ENCODE results near the gene RNF26.

RNF26 gene

GRCh38 chr11:119347242-119347641 is 12.9 kb downstream of the RNF26 start:
- no peaks in the 10 kb centered on the region for H3K36me3 ChIP-seq (ENCODE audit: insufficient read depth, low read length)
- WGBS: 90% methylated on average over 2 of the region's 2 CpGs
- no peaks in the 10 kb centered on the region for H3K4me1 ChIP-seq (ENCODE audit: insufficient read depth, low read length)
- H3K27me3 ChIP-seq (ENCODE audit: insufficient read depth, low read length): peaks cover 14% of the 10 kb centered on the region
- no peak overlapping the region for H3K27ac ChIP-seq (ENCODE audit: low read depth, low read length)
- no peak overlapping the region for H3K9ac ChIP-seq (ENCODE audit: low read depth, low read length)
- H3K9me3 ChIP-seq (ENCODE audit: insufficient read depth, low read depth, low read length): no peaks in the 10 kb centered on the region
- H3K4me3 ChIP-seq (ENCODE audit: low read length): no peak overlapping the region

- Histone ChIP-seq H3K9me3 (ENCODE audit: insufficient read depth, low read depth, low read length) (no peaks in the 10 kb centered on the region), H3K9ac (ENCODE audit: low read depth, low read length) (no peak overlapping the region), H3K4me3 (ENCODE audit: low read length) (no peak overlapping the region), H3K36me3 (ENCODE audit: insufficient read depth, low read length) (no peaks in the 10 kb centered on the region), H3K4me1 (ENCODE audit: insufficient read depth, low read length) (no peaks in the 10 kb centered on the region), H3K27ac (ENCODE audit: low read depth, low read length) (no peak overlapping the region), H3K27me3 (ENCODE audit: insufficient read depth, low read length) (peaks cover 10% of the 10 kb centered on the region; the same call in 1 of the 2 replicates)
- WGBS: 87% methylated on average over 15 of the region's 16 CpGs
These were observed 13.7 kb downstream of the RNF26 start for GRCh38 chr11:119347940-119348605.

- H3K4me1 ChIP-seq (ENCODE audit: insufficient read depth, low read length): no peaks in the 10 kb centered on the region
- WGBS: 92% methylated on average over 6 of the region's 6 CpGs
These were observed 16.0 kb downstream of the RNF26 start for GRCh38 chr11:119350302-119350701.

GRCh38 chr11:119351232-119351631 is 16.9 kb downstream of the RNF26 start:
- no CpG with 5 or more reads among the region's 2 CpGs for WGBS
- Histone ChIP-seq H3K27me3 (ENCODE audit: insufficient read depth, low read length) (peaks cover 8% of the 10 kb centered on the region; the same call in 1 of the 2 replicates), H3K4me1 (ENCODE audit: insufficient read depth, low read length) (peaks cover 5% of the 10 kb centered on the region; the same call in 1 of the 2 replicates)

More at GRCh38 chr11:119350302-119350701, 16.0 kb downstream of the RNF26 start:
- no peak overlapping the region for H3K27ac ChIP-seq (ENCODE audit: low read depth, low read length)
- no peaks in the 10 kb centered on the region for H3K9me3 ChIP-seq (ENCODE audit: insufficient read depth, low read depth, low read length)
- no peak overlapping the region for H3K9ac ChIP-seq (ENCODE audit: low read depth, low read length)
- peaks cover 2% of the 10 kb centered on the region; the same call in 1 of the 2 replicates for H3K27me3 ChIP-seq (ENCODE audit: insufficient read depth, low read length)
- H3K4me3 ChIP-seq (ENCODE audit: low read length): no peak overlapping the region
- no peaks in the 10 kb centered on the region for H3K36me3 ChIP-seq (ENCODE audit: insufficient read depth, low read length)

GRCh38 chr11:119352857-119353260 is 18.5 kb downstream of the RNF26 start:
- 0 out of 2 replicates have a peak, but pooled peaks cover 2% of the 10 kb centered on the region for H3K36me3 ChIP-seq (ENCODE audit: insufficient read depth, low read length)
- H3K9ac ChIP-seq (ENCODE audit: low read depth, low read length): no peak overlapping the region; the same call in 1 of the 2 replicates
- H3K9me3 ChIP-seq (ENCODE audit: insufficient read depth, low read depth, low read length): no peaks in the 10 kb centered on the region
- H3K27ac ChIP-seq (ENCODE audit: low read depth, low read length): no peak overlapping the region
- H3K27me3 ChIP-seq (ENCODE audit: insufficient read depth, low read length): peaks cover 8% of the 10 kb centered on the region; the same call in 1 of the 2 replicates
- H3K4me1 ChIP-seq (ENCODE audit: insufficient read depth, low read length): peaks cover 5% of the 10 kb centered on the region; the same call in 1 of the 2 replicates
- H3K4me3 ChIP-seq (ENCODE audit: low read length): no peak overlapping the region
- WGBS: 42% methylated on average over 4 of the region's 4 CpGs

More at GRCh38 chr11:119351232-119351631, 16.9 kb downstream of the RNF26 start:
- H3K9me3 ChIP-seq (ENCODE audit: insufficient read depth, low read depth, low read length): no peaks in the 10 kb centered on the region
- no peak overlapping the region for H3K9ac ChIP-seq (ENCODE audit: low read depth, low read length)
- H3K27ac ChIP-seq (ENCODE audit: low read depth, low read length): no peak overlapping the region
- H3K4me3 ChIP-seq (ENCODE audit: low read length): no peak overlapping the region
- no peaks in the 10 kb centered on the region for H3K36me3 ChIP-seq (ENCODE audit: insufficient read depth, low read length)

GRCh38 chr11:119355091-119355843 is 20.9 kb downstream of the RNF26 start:
- 62% methylated on average over 9 of the region's 9 CpGs for WGBS
- Histone ChIP-seq H3K9me3 (ENCODE audit: insufficient read depth, low read depth, low read length) (no peaks in the 10 kb centered on the region), H3K27ac (ENCODE audit: low read depth, low read length) (no peak overlapping the region), H3K4me3 (ENCODE audit: low read length) (no peak overlapping the region), H3K27me3 (ENCODE audit: insufficient read depth, low read length) (peaks cover 8% of the 10 kb centered on the region; the same call in 1 of the 2 replicates), H3K4me1 (ENCODE audit: insufficient read depth, low read length) (peaks cover 9% of the 10 kb centered on the region; the same call in 1 of the 2 replicates), H3K36me3 (ENCODE audit: insufficient read depth, low read length) (0 out of 2 replicates have a peak, but pooled peaks cover 14% of the 10 kb centered on the region), H3K9ac (ENCODE audit: low read depth, low read length) (no peak overlapping the region)

- H3K9me3 ChIP-seq (ENCODE audit: insufficient read depth, low read depth, low read length): no peaks in the 10 kb centered on the region
- peak overlapping the region; percentile 71 for H3K27ac ChIP-seq (ENCODE audit: low read depth, low read length)
- peak overlapping the region; percentile 86 for H3K9ac ChIP-seq (ENCODE audit: low read depth, low read length)
- H3K4me3 ChIP-seq (ENCODE audit: low read length): peak overlapping the region; percentile 76
- H3K36me3 ChIP-seq (ENCODE audit: insufficient read depth, low read length): 0 out of 2 replicates have a peak, but pooled peaks cover 14% of the 10 kb centered on the region
- peaks cover 8% of the 10 kb centered on the region; the same call in 1 of the 2 replicates for H3K27me3 ChIP-seq (ENCODE audit: insufficient read depth, low read length)
- 2% methylated on average over 54 of the region's 54 CpGs for WGBS
- H3K4me1 ChIP-seq (ENCODE audit: insufficient read depth, low read length): peaks cover 20% of the 10 kb centered on the region
These were observed 22.2 kb downstream of the RNF26 start for GRCh38 chr11:119356349-119357031.

- no peaks in the 10 kb centered on the region for H3K9me3 ChIP-seq (ENCODE audit: insufficient read depth, low read depth, low read length)
- WGBS: 77% methylated on average over 10 of the region's 13 CpGs
- no peak overlapping the region for H3K27ac ChIP-seq (ENCODE audit: low read depth, low read length)
- peaks cover 10% of the 10 kb centered on the region; the same call in 1 of the 2 replicates for H3K27me3 ChIP-seq (ENCODE audit: insufficient read depth, low read length)
- 0 out of 2 replicates have a peak, but pooled peaks cover 14% of the 10 kb centered on the region for H3K36me3 ChIP-seq (ENCODE audit: insufficient read depth, low read length)
- no peak overlapping the region for H3K9ac ChIP-seq (ENCODE audit: low read depth, low read length)
- H3K4me3 ChIP-seq (ENCODE audit: low read length): peak overlapping the region; percentile 76
- H3K4me1 ChIP-seq (ENCODE audit: insufficient read depth, low read length): peaks cover 26% of the 10 kb centered on the region
These were observed 22.7 kb downstream of the RNF26 start for GRCh38 chr11:119357074-119357473.

- H3K36me3 ChIP-seq (ENCODE audit: insufficient read depth, low read length): 0 out of 2 replicates have a peak, but pooled peaks cover 14% of the 10 kb centered on the region
- peaks cover 39% of the 10 kb centered on the region for H3K4me1 ChIP-seq (ENCODE audit: insufficient read depth, low read length)
- H3K9ac ChIP-seq (ENCODE audit: low read depth, low read length): no peak overlapping the region
- no peaks in the 10 kb centered on the region for H3K9me3 ChIP-seq (ENCODE audit: insufficient read depth, low read depth, low read length)
- WGBS: 91% methylated on average over 10 of the region's 10 CpGs
- H3K27me3 ChIP-seq (ENCODE audit: insufficient read depth, low read length): peaks cover 34% of the 10 kb centered on the region
- no peak overlapping the region for H3K27ac ChIP-seq (ENCODE audit: low read depth, low read length)
- H3K4me3 ChIP-seq (ENCODE audit: low read length): no peak overlapping the region
These were observed 25.3 kb downstream of the RNF26 start for GRCh38 chr11:119359365-119360214.
